HG02885 (cell line): ENCODE measurements around the gene ALX4.

Source experiments
- ATAC-seq: cut with Tn5 transposase; IDR thresholded peaks from one replicate; pipeline ENCODE4 v1.9.1; 2021; ENCODE audit warnings: mild to moderate bottlenecking; ENCODE audit not compliant: unreplicated experiment, poor library complexity

The ALX4 gene

GRCh38 chr11:44335919-44336318 lies 26.0 kb upstream of the ALX4 start:
- no peak for ATAC-seq

- no peak for ATAC-seq
Observed at GRCh38 chr11:44335052-44335760, 25.3 kb upstream of the ALX4 start.

GRCh38 chr11:44334356-44335004 lies 24.5 kb upstream of the ALX4 start:
- ATAC-seq, result no peak

- no peak for ATAC-seq
Observed at GRCh38 chr11:44333271-44334218, 23.6 kb upstream of the ALX4 start.

- ATAC-seq, result no peak
Observed at GRCh38 chr11:44332665-44333064, 22.7 kb upstream of the ALX4 start.

- no peak for ATAC-seq
Observed at GRCh38 chr11:44329472-44330230, 19.7 kb upstream of the ALX4 start.

- no peak for ATAC-seq
Observed at GRCh38 chr11:44328138-44328660, 18.3 kb upstream of the ALX4 start.

- ATAC-seq, result no peak
Observed at GRCh38 chr11:44327730-44328129, 17.8 kb upstream of the ALX4 start.

GRCh38 chr11:44326615-44327475 lies 16.9 kb upstream of the ALX4 start:
- ATAC-seq, result no peak

- no peak for ATAC-seq
Observed at GRCh38 chr11:44325698-44326097, 15.8 kb upstream of the ALX4 start.

- no peak for ATAC-seq
Observed at GRCh38 chr11:44324749-44325525, 15.0 kb upstream of the ALX4 start.

GRCh38 chr11:44324222-44324621 lies 14.3 kb upstream of the ALX4 start:
- no peak for ATAC-seq

GRCh38 chr11:44322243-44322642 lies 12.3 kb upstream of the ALX4 start:
- no peak for ATAC-seq

- no peak for ATAC-seq
Observed at GRCh38 chr11:44321059-44321458, 11.1 kb upstream of the ALX4 start.

- ATAC-seq, result no peak
Observed at GRCh38 chr11:44320289-44320973, 10.5 kb upstream of the ALX4 start.

- ATAC-seq, result no peak
Observed at GRCh38 chr11:44319552-44320288, 9.8 kb upstream of the ALX4 start.

- ATAC-seq, result no peak
Observed at GRCh38 chr11:44319170-44319551, 9.2 kb upstream of the ALX4 start.
